Epithelial cell of esophagus (primary cell): ENCODE results near the gene PRPF39.

Experiments used
- DNase-seq: peaks from one replicate; pipeline ENCODE4 v3.0.0; 2010; ENCODE audit warnings: low read depth
- H3K4me3 ChIP-seq: 2 replicates; pipeline ENCODE4 v1.5.1; 2011; ENCODE audit warnings: mild to moderate bottlenecking, low read length, control low read depth
- CTCF ChIP-seq: IDR thresholded peaks from 2 replicates; pipeline ENCODE4 v1.5.1; 2011; ENCODE audit warnings: low read depth, mild to moderate bottlenecking, low read length, control low read depth, inconsistent platforms; ENCODE audit not compliant: insufficient read depth; ENCODE audit errors: missing control alignments

The PRPF39 gene

DNA sequence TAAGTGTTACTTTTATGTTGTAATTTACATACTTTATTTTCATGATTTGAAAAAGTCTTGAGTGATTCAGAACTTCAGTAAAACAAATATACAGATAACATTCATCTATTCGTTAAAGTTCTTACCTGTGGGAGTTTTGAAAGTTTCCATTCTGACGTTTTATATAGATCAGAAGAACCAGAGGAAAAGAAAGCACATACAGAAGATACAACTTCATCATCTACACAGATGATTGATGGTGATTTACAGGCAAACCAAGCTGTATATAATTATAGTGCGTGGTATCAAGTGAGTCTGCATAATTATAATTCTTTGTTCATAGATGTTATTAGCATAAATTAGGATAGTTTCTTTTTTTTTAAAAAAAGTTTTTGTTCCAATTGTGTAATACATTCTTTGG lies 30.4 kb downstream of the PRPF39 start:
- no peak for DNase-seq
- no peak for TF ChIP-seq CTCF
- H3K4me3 ChIP-seq, result no peak overlapping the region

GRCh38 chr14:45118594-45118993 lies 34.7 kb downstream of the PRPF39 start:
- no peak overlapping the region for H3K4me3 ChIP-seq
- no peak for TF ChIP-seq CTCF
- DNase-seq, result no peak

DNA sequence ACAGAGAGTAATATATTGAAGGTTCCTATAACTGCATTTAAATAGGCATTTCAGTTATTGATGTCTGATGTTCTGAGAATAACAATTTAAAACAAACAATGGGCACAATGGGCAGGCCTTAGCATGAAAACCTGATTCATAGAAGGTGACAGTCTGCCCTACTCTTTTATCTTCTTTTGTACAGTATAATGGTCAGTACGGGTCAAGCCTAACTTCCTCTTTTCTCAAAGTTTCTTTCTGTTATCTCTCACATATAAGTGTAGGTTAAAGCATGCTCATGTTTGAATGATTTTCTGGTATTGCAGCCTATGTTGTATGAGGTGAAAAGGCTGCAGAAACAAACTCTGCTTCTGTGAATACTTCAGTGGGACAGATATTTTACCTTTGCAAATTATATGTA lies 36.2 kb downstream of the PRPF39 start:
- no peak for DNase-seq
- no peak for TF ChIP-seq CTCF
- H3K4me3 ChIP-seq, result no peak overlapping the region

GRCh38 chr14:45123271-45123670 lies 39.4 kb downstream of the PRPF39 start:
- TF ChIP-seq CTCF, result no peak
- H3K4me3 ChIP-seq, result no peak overlapping the region
- no peak for DNase-seq

DNA sequence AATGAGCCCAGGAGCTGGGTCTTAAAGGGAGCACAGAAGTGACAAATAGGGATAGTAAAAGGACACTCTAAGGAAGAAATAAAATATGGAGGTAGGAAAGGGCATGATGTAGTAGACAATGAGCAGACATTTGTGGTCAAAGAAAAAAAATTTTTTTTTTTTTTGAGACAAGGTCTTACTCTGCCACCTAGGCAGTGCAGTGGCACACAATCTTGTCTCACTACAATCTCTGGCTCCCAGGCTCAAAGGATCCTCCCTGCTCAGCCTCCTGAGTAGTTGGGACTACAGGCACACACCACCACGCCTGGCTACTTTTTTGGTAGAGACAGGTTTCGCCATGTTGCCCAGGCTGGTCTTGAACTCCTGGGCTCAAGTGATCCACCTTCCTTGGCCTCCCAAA lies 41.8 kb downstream of the PRPF39 start:
- H3K4me3 ChIP-seq, result no peak overlapping the region
- no peak for DNase-seq
- no peak for TF ChIP-seq CTCF

DNA sequence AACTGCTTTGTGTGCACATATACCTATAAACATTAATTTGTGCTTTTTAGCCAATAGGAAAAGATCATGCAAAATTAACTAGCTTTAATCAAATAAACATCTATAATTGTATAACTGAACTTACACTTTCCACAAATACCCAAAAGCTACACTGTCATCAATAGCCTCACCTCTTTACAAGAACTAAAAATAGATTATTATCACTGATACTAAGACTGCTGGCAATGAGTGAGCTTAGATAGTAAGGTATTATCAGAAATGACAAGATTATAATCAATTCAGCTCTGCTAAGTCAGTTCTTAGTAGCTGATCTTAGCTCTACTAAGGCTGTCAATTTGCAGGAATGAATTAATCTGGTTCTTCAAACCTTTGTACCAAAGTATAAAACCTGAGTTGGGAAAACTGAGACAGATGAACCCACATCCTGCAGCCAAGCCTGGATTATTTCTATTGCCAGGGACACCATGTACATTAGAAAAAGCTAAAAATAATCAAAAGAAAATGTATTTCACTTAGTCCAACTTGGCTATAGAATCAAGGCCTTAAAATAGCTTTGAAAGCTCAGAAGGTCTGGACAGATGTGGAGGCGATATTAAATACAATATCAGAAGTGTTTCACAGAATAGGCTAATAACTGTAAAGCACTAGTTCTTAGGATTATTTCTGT lies 45.2 kb downstream of the PRPF39 start:
- H3K4me3 ChIP-seq, result no peak overlapping the region
- no peak for DNase-seq
- no peak for TF ChIP-seq CTCF

- no peak for TF ChIP-seq CTCF
- no peak for DNase-seq
- peak overlapping the region; percentile 86 for H3K4me3 ChIP-seq
Measured at GRCh38 chr14:45133683-45134050, 49.8 kb downstream of the PRPF39 start.
